ENCODE results near the gene UBXN6.

Gene UBXN6

GRCh38 chr19:4495471-4495870 lies 37.9 kb upstream of the UBXN6 start:
- no peak for DNase-seq
- in situ Hi-C loops (cut with HindIII; ENCODE audit: low pct_ligation_motif_present, low pct_unique_long_range_greater_than_20kb, low sequenced_read_pairs): no loop called here

GRCh38 chr19:4494691-4495064 lies 37.1 kb upstream of the UBXN6 start:
- no peak for DNase-seq
- in situ Hi-C loops (cut with HindIII; ENCODE audit: low pct_ligation_motif_present, low pct_unique_long_range_greater_than_20kb, low sequenced_read_pairs): no loop called here

- in situ Hi-C loops (cut with HindIII; ENCODE audit: low pct_ligation_motif_present, low pct_unique_long_range_greater_than_20kb, low sequenced_read_pairs): no loop called here
- no peak for DNase-seq
Measured at GRCh38 chr19:4493929-4494690, 36.5 kb upstream of the UBXN6 start.

- in situ Hi-C loops (cut with HindIII; ENCODE audit: low pct_ligation_motif_present, low pct_unique_long_range_greater_than_20kb, low sequenced_read_pairs): no loop called here
- no peak for DNase-seq
Measured at GRCh38 chr19:4493104-4493928, 35.7 kb upstream of the UBXN6 start.

- in situ Hi-C loops (cut with HindIII; ENCODE audit: low pct_ligation_motif_present, low pct_unique_long_range_greater_than_20kb, low sequenced_read_pairs): no loop called here
- DNase-seq: no peak
Measured at GRCh38 chr19:4492337-4493103, 34.9 kb upstream of the UBXN6 start.

- in situ Hi-C loops (cut with HindIII; ENCODE audit: low pct_ligation_motif_present, low pct_unique_long_range_greater_than_20kb, low sequenced_read_pairs): no loop called here
- DNase-seq: no peak
Measured at GRCh38 chr19:4491446-4491845, 33.9 kb upstream of the UBXN6 start.

GRCh38 chr19:4488496-4488895 lies 30.9 kb upstream of the UBXN6 start:
- in situ Hi-C loops (cut with HindIII; ENCODE audit: low pct_ligation_motif_present, low pct_unique_long_range_greater_than_20kb, low sequenced_read_pairs): no loop called here
- DNase-seq: no peak

- in situ Hi-C loops (cut with HindIII; ENCODE audit: low pct_ligation_motif_present, low pct_unique_long_range_greater_than_20kb, low sequenced_read_pairs): no loop called here
- no peak for DNase-seq
Measured at GRCh38 chr19:4487572-4487971, 30.0 kb upstream of the UBXN6 start.

- in situ Hi-C loops (cut with HindIII; ENCODE audit: low pct_ligation_motif_present, low pct_unique_long_range_greater_than_20kb, low sequenced_read_pairs): no loop called here
- no peak for DNase-seq
Measured at GRCh38 chr19:4483385-4483784, 25.8 kb upstream of the UBXN6 start.

- no peak for DNase-seq
- in situ Hi-C loops (cut with HindIII; ENCODE audit: low pct_ligation_motif_present, low pct_unique_long_range_greater_than_20kb, low sequenced_read_pairs): no loop called here
Measured at GRCh38 chr19:4482721-4483364, 25.2 kb upstream of the UBXN6 start.

GRCh38 chr19:4477034-4477801 lies 19.6 kb upstream of the UBXN6 start:
- DNase-seq: no peak
- in situ Hi-C loops (cut with HindIII; ENCODE audit: low pct_ligation_motif_present, low pct_unique_long_range_greater_than_20kb, low sequenced_read_pairs): no loop called here

GRCh38 chr19:4474514-4475022 lies 17.0 kb upstream of the UBXN6 start:
- no peak for DNase-seq
- in situ Hi-C loops (cut with HindIII; ENCODE audit: low pct_ligation_motif_present, low pct_unique_long_range_greater_than_20kb, low sequenced_read_pairs): no loop called here

GRCh38 chr19:4473763-4474513 lies 16.3 kb upstream of the UBXN6 start:
- in situ Hi-C loops (cut with HindIII; ENCODE audit: low pct_ligation_motif_present, low pct_unique_long_range_greater_than_20kb, low sequenced_read_pairs): no loop called here
- DNase-seq: no peak

GRCh38 chr19:4473011-4473762 lies 15.6 kb upstream of the UBXN6 start:
- DNase-seq: no peak
- in situ Hi-C loops (cut with HindIII; ENCODE audit: low pct_ligation_motif_present, low pct_unique_long_range_greater_than_20kb, low sequenced_read_pairs): no loop called here

GRCh38 chr19:4472174-4472974 lies 14.8 kb upstream of the UBXN6 start, which contains the start of gene HDGFL2:
HDGFL2 (plus strand) TSS chr19:4472297; CDS start chr19:4472351, 54 bp downstream.
- in situ Hi-C loops (cut with HindIII; ENCODE audit: low pct_ligation_motif_present, low pct_unique_long_range_greater_than_20kb, low sequenced_read_pairs): no loop called here
- DNase-seq: no peak
